Esophagus muscularis mucosa (tissue), 3 donors: Measurements from ENCODE around the gene PIWIL4.

Experiments used
- CTCF ChIP-seq, 3 experiments: fragments of 200-600 bp in 2 of 3; fragments of 450-650 bp in 1 of 3; sonication (generic) in 2 of 3; IDR thresholded peaks; one replicate each; pipeline ENCODE4 v1.5.1; 2017 to 2019; ENCODE audit warnings: antibody characterized with exemption in 3 of 3, mild to moderate bottlenecking in 2 of 3, moderate library complexity in 1 of 3
- POLR2A ChIP-seq: fragments of 450-650 bp; IDR thresholded peaks from one replicate; pipeline ENCODE4 v1.6.1; 2017; ENCODE audit warnings: antibody characterized with exemption, moderate library complexity, mild to moderate bottlenecking, low read depth
- POLR2AphosphoS5 ChIP-seq, 2 donors: sonication (generic); formaldehyde crosslinking; IDR thresholded peaks; one replicate each; pipeline ENCODE4 v1.6.1; 2017; ENCODE audit warnings: antibody characterized with exemption in 2 of 2

- no peak for TF ChIP-seq CTCF (IDR thresholded peaks at IDR 0.05)
- TF ChIP-seq POLR2A, result no peak
- TF ChIP-seq POLR2AphosphoS5 (IDR thresholded peaks at IDR 0.05), result no peak
These were observed 18.0 kb upstream of the PIWIL4 start for GRCh38 chr11:94549146-94549545.
